NCI-H82 (cell line): ENCODE measurements around the gene HSBP1.

Source experiments
- DNase-seq: peaks from one replicate; lab custom pipeline; 2025; lab: John Stamatoyannopoulos, UW

Gene HSBP1

GRCh38 chr16:83804366-83804765 lies 3.4 kb upstream of the HSBP1 start:
- DNase-seq = no peak

DNA sequence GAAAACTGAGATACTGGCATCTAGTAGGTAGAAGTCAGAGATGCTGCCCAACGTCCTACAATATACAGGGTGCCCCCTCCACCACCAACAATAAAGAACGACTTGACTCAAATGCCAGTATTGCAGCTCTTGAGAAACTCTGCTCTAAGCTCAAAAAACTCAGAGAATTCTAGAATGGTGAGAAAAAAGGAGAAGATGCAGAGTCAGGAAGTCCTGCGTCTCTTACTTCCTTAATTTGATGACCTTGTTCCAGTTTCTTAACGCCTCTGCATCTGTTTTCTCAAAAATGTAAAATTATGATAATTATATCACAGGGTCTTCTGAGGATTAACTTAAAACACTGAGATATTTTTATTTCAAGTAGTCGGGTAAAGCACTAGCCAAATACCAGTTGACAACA lies 1.7 kb upstream of the HSBP1 start:
- DNase-seq = no peak

DNA sequence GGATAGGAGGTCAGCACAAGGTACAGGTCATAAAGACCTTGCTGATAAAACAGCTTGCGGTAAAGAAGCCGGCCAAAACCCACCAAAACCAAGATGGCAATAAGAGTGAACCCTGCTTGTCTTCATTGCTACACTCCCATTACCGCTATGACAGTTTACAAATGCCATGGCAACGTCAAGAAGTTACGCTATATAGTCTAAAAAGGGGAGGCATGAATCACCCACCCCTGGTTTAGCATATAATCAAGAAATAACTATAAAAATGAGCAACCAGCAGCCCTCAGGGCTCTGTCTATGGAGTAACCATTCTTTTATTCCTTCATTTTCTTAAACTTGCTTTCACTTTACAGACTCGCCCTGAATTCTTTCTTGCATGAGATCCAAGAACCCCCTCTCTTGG lies 1.0 kb upstream of the HSBP1 start:
- no peak for DNase-seq

DNA sequence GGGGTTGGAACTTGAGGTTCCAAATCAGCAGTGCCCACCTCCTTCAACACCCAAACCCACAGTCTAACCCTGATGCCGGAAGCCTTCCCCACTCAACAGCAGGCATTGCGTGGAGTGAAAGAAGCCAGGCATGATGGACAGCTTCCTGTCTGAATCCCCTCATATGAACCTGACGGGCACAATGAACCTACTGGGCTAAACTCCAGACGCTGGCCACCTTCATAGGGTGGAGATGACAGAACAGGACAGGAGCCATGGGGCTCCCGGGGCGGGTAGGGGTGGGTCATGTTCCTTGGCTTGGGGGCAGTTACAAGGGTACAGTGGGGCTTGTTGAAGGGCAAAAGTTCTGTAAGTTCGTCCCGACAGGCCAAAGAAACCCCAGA lies 460 bp upstream of the HSBP1 start:
- no peak for DNase-seq

DNA sequence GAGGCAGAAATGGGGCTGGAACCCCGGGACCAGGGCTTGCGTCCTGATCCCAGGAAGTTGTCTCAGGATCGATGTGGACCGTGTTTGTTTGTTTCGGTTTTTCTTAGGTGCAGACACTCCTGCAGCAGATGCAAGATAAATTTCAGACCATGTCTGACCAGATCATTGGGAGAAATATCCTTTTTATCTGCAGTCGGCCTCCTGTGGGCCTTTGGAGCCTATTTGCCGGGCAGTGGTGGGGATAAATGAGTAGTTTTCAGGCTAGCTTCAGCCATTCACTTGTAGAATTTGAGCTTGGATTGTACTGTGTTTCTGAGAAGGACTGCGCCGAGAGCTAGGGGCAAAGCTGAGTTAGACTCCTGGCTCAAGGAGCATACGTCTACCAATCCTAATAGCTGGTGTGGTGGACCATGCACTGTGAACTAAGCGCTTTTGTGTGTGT lies 816 bp downstream of the HSBP1 start:
- peak; percentile 14 for DNase-seq

- no peak for DNase-seq
Measured at GRCh38 chr16:83809092-83809491, 1.3 kb downstream of the HSBP1 start.

GRCh38 chr16:83810901-83811300 lies 3.1 kb downstream of the HSBP1 start:
- DNase-seq = no peak

DNA sequence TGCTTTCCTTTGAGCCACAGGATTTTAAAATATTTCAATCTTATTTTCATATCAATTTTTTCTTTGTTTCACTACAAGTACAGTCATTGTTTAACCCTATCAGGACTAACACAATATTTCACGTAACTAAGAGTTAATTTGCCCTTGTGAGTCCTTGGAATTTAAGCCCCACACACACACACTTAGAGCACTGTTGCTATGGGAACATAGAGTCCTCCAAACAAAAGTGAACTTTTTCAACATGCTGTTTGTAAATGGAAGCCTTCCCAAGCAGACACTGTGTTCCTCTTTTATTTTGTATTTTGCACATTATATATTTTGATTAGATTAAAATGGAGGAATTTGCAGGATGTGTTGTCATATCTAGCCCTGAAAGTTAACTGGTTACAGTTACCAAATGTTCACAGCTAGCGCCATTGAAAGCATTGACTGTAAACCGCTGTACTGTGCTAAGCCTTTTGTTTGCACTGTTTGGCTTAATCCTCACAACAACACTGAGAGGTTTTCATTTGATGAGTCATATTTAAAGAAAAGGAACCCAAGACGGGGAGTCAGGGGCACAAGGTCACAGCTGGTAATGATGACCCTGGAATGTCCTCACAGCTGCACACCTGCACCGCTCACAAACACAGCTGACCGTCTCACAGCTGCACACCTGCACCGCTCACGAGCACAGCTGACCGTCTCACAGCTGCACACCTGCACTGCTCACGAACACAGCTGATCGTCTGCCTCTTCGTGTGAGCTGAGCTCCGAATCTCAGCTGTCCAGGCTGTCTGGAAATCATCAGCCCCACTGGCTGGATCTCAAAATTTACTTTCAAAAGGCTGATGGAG lies 6.3 kb downstream of the HSBP1 start:
- peak; percentile 69 for DNase-seq

- no peak for DNase-seq
Measured at GRCh38 chr16:83814659-83814985, 6.8 kb downstream of the HSBP1 start.

- no peak for DNase-seq
Measured at GRCh38 chr16:83817022-83817421, 9.2 kb downstream of the HSBP1 start.

DNA sequence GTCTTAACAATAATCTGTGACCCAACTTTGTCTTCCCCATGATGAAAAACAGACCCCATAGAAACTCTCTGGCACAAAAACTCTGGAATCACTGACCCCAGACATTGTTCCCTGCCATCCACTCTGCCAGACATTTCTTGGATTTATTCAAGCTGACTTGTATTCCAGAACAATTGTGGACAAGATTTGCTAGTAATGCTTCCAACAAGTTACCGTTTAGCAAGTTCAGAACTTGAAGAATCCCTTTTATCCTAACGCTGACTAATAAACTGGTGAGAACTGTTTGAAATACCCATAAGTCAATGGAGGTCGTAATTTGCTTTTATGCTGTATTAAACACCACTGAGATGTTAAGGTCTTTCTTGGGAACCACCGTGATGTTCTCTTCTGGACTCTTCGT lies 10.5 kb downstream of the HSBP1 start:
- no peak for DNase-seq

DNA sequence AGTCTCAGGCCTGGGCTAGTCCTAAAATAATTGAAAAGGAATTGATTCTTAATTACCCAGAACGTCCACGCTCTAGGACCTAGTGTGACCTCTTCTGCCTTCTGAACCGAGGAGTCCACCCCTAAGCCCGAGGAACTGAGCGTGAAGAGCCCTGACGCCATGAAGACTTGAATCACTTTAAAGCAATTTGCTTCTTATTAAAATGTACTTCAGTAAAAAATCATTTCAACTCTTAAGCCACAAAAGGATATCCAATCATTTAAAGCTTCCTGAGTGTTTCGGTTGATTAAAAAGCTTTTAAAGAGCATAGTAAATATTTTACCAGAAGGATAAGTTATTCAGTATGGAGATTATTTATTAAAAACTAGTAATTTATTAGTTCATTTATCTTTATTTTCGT lies 11.6 kb downstream of the HSBP1 start:
- no peak for DNase-seq

DNA sequence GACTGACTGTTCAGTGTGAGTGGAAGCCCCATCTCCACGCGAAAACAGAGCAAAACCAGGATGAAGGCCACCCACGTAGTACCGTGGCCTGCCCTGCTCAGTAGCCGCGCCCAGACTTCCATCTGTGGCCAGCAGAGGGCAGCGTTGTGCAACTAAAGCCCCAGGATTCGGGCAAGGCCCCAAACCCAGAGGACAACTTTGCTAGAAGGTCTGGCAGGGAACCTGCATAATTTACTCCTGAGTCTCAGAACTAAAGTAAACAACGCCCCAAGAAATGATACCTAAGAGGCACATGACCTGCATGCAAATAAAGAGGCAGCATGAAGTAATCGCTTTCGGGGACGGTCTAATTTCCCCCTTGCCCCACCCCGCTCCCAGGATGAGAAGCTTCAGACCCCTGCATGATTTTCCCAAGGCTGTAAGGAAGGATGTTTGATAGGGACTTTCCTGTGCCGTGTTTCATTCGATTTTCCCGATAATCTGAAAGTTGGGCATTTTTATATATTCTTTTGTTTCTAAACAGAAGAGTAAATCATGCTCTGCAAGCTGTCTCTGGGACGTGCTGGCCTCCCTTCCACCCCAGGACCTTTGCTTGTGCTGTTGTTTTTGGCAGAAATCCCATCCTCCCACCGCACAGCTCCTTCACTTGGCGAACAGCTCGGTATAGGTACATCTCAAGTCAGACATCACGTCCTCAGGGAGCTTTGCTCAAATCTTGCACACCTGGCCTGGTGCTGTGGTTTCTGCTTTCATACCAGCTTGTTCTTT lies 18.6 kb downstream of the HSBP1 start:
- peak; percentile 78 for DNase-seq

- no peak for DNase-seq
Measured at GRCh38 chr16:83830091-83830768, 22.5 kb downstream of the HSBP1 start.

DNA sequence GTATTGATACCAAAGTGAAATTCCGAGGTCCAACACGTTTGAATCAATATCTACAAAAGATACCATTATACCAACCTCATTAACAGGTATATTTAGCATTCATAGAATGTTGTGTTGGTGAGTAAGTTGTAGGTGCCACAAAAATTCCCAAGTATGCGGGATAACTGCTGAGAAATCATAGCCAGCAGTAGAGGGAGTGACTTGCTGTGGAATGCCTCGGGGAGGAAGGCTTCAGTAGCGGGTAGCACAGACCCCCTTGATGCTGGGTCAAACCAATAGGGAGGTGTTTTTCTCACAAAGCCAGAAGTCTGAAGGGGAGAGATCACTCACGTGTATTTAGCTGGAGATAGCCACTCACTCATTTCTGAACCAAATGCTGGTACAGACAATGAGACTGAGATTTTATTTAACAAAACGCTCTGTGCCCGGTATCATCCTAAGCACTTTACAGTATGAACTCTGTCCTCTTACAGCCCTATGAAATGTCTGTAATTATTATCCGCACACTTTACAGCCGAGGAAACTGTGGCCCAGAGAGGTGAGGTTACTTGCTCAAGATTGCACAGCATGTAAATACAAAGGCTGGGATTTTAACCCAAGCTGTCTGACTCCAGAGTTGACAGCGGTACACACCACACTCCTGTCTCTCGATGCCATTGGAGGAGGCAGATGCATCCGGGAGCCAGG lies 23.1 kb downstream of the HSBP1 start:
- no peak for DNase-seq

DNA sequence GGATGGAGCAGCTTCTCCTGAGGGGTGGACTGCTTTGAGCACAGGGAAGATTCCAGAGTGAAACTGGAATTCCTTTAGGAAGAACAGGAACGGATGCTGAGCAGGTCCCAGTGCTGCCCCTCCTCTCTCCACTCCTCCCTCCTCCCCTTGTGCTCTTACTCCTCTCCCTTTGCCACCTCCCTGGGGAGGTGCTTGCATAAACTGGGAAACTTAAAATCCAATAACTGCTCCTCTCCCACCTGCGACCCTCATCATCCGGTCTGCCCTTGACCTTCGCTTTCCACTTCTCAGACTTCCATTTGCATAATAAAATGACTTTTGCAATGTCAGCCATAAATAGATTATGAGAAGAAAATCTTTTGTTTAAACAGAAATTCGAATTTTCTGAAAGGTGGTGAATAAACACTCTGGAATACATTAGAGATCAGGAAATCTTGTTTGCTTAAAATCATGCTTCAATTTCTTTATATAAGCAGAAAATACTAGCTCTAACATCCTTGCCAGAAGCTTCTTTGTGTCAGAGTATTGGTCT lies 23.7 kb downstream of the HSBP1 start:
- peak; percentile 27 for DNase-seq

DNA sequence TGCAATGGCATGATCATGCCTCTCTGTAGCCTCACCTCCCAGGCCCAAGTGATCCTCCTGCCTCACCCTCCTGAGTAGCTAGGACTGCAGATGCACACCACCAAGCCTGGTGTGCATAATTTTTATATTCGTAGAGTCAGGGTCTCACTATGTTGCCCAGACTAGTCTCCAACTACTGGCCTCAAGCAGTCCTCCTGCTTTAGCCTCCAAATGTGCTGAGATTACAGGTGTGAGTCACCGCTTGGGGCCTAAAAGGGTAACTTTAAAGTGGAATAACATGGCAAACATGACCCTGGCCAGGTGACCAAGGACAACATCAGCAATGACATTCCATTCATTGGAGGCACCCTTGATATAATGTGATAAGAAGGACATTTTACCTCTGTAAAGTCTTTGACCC lies 26.1 kb downstream of the HSBP1 start:
- no peak for DNase-seq

- DNase-seq = no peak
Measured at GRCh38 chr16:83835586-83836566, 28.1 kb downstream of the HSBP1 start.

GRCh38 chr16:83837566-83837965 lies 29.8 kb downstream of the HSBP1 start:
- DNase-seq = no peak

DNA sequence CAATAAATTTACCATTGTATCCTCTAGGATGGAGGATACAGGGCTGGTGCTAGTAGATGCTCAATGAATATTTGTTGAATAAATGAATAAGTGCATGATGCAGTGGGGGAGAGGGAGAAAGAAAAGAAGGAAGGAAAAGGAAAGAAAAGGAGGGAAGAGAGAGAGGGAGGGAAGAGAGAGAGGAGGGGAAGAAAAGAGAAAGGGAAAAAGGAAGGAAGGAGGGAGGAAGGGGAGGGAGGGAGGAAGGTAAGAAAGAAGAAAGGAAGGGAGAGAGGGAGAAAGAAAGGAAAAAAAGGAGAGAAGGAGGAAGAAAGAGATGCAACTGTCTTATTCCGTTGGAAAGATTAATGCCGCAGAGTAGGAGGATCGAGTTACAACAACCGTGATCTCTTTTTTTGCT lies 30.4 kb downstream of the HSBP1 start:
- no peak for DNase-seq

DNA sequence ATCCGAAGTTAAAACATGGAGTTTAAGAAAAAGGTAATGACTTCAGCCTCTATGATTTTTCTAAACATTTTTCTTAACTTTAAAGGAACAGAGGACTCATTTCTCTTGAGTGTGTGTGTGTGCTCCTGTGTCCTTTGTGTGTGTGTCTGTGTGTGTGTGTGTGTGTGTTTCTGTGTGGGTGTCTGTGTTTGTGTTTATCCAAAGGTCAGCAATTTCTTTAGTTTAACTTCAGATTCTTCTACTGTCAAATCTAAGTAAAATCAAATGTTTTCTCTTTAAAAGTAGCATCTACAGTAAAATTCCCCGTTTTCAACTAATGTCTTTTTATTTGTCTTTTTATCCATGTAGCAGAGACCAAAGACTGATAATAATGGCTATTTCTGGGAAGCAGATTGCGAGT lies 31.8 kb downstream of the HSBP1 start:
- no peak for DNase-seq
